Measurements from ENCODE around the gene SLC34A1.
A peak's percentile ranks its signal among the peaks of the same experiment; 100 is the strongest.

Gene SLC34A1

GRCh38 chr5:177362610-177363507 is 21.4 kb upstream of the SLC34A1 start:
- peak overlapping the region; percentile 65 for H3K4me3 ChIP-seq (ENCODE audit: low read depth, low read length)
- peak overlapping the region; percentile 74 for H2AFZ ChIP-seq (ENCODE audit: low read length, unreplicated experiment)
- H3K27me3 ChIP-seq (ENCODE audit: insufficient read depth, low read length): no peaks in the 10 kb centered on the region
- no peak overlapping the region for H3K27ac ChIP-seq (ENCODE audit: low read depth, low read length)
- H3K4me1 ChIP-seq (ENCODE audit: control insufficient read depth, insufficient read depth, low read length, unreplicated experiment): peaks cover 17% of the 10 kb centered on the region
- no peaks in the 10 kb centered on the region for H3K79me2 ChIP-seq (ENCODE audit: control insufficient read depth, insufficient read depth, low read length, unreplicated experiment)
- H3K36me3 ChIP-seq (ENCODE audit: insufficient read depth, low read length): no peaks in the 10 kb centered on the region

GRCh38 chr5:177363565-177363964 is 20.7 kb upstream of the SLC34A1 start:
- peak overlapping the region; percentile 65 for H3K4me3 ChIP-seq (ENCODE audit: low read depth, low read length)
- no peaks in the 10 kb centered on the region for H3K79me2 ChIP-seq (ENCODE audit: control insufficient read depth, insufficient read depth, low read length, unreplicated experiment)
- H3K4me1 ChIP-seq (ENCODE audit: control insufficient read depth, insufficient read depth, low read length, unreplicated experiment): peaks cover 19% of the 10 kb centered on the region
- no peak overlapping the region for H3K27ac ChIP-seq (ENCODE audit: low read depth, low read length)
- peak overlapping the region; percentile 74 for H2AFZ ChIP-seq (ENCODE audit: low read length, unreplicated experiment)
- no peaks in the 10 kb centered on the region for H3K27me3 ChIP-seq (ENCODE audit: insufficient read depth, low read length)
- no peaks in the 10 kb centered on the region for H3K36me3 ChIP-seq (ENCODE audit: insufficient read depth, low read length)

- Histone ChIP-seq H3K36me3 (ENCODE audit: insufficient read depth, low read length) (no peaks in the 10 kb centered on the region), H2AFZ (ENCODE audit: low read length, unreplicated experiment) (no peak overlapping the region), H3K27me3 (ENCODE audit: insufficient read depth, low read length) (no peaks in the 10 kb centered on the region), H3K4me3 (ENCODE audit: low read depth, low read length) (no peak overlapping the region), H3K27ac (ENCODE audit: low read depth, low read length) (no peak overlapping the region), H3K4me1 (ENCODE audit: control insufficient read depth, insufficient read depth, low read length, unreplicated experiment) (peaks cover 19% of the 10 kb centered on the region), H3K79me2 (ENCODE audit: control insufficient read depth, insufficient read depth, low read length, unreplicated experiment) (no peaks in the 10 kb centered on the region)
These were observed 19.9 kb upstream of the SLC34A1 start for GRCh38 chr5:177364159-177364962.

- no peak overlapping the region for H2AFZ ChIP-seq (ENCODE audit: low read length, unreplicated experiment)
- H3K27me3 ChIP-seq (ENCODE audit: insufficient read depth, low read length): no peaks in the 10 kb centered on the region
- peaks cover 19% of the 10 kb centered on the region for H3K4me1 ChIP-seq (ENCODE audit: control insufficient read depth, insufficient read depth, low read length, unreplicated experiment)
- H3K36me3 ChIP-seq (ENCODE audit: insufficient read depth, low read length): no peaks in the 10 kb centered on the region
- H3K4me3 ChIP-seq (ENCODE audit: low read depth, low read length): peak overlapping the region; percentile 74
- no peak overlapping the region for H3K27ac ChIP-seq (ENCODE audit: low read depth, low read length)
- H3K79me2 ChIP-seq (ENCODE audit: control insufficient read depth, insufficient read depth, low read length, unreplicated experiment): no peaks in the 10 kb centered on the region
These were observed 18.2 kb upstream of the SLC34A1 start for GRCh38 chr5:177365845-177366527.

GRCh38 chr5:177366528-177367322 is 17.5 kb upstream of the SLC34A1 start:
- Histone ChIP-seq H3K27ac (ENCODE audit: low read depth, low read length) (no peak overlapping the region), H3K4me1 (ENCODE audit: control insufficient read depth, insufficient read depth, low read length, unreplicated experiment) (peaks cover 22% of the 10 kb centered on the region), H2AFZ (ENCODE audit: low read length, unreplicated experiment) (peak overlapping the region; percentile 86)

GRCh38 chr5:177367323-177367848 is 16.8 kb upstream of the SLC34A1 start:
- H2AFZ ChIP-seq (ENCODE audit: low read length, unreplicated experiment): peak overlapping the region; percentile 80
- no peaks in the 10 kb centered on the region for H3K27me3 ChIP-seq (ENCODE audit: insufficient read depth, low read length)
- no peaks in the 10 kb centered on the region for H3K79me2 ChIP-seq (ENCODE audit: control insufficient read depth, insufficient read depth, low read length, unreplicated experiment)
- H3K4me3 ChIP-seq (ENCODE audit: low read depth, low read length): peak overlapping the region; percentile 74
- no peaks in the 10 kb centered on the region for H3K36me3 ChIP-seq (ENCODE audit: insufficient read depth, low read length)
- H3K4me1 ChIP-seq (ENCODE audit: control insufficient read depth, insufficient read depth, low read length, unreplicated experiment): peaks cover 27% of the 10 kb centered on the region
- no peak overlapping the region for H3K27ac ChIP-seq (ENCODE audit: low read depth, low read length)

More at GRCh38 chr5:177366528-177367322, 17.5 kb upstream of the SLC34A1 start:
- Histone ChIP-seq H3K4me3 (ENCODE audit: low read depth, low read length) (peak overlapping the region; percentile 74), H3K36me3 (ENCODE audit: insufficient read depth, low read length) (no peaks in the 10 kb centered on the region), H3K79me2 (ENCODE audit: control insufficient read depth, insufficient read depth, low read length, unreplicated experiment) (no peaks in the 10 kb centered on the region), H3K27me3 (ENCODE audit: insufficient read depth, low read length) (no peaks in the 10 kb centered on the region)

- Histone ChIP-seq H2AFZ (ENCODE audit: low read length, unreplicated experiment) (no peak overlapping the region), H3K36me3 (ENCODE audit: insufficient read depth, low read length) (no peaks in the 10 kb centered on the region), H3K4me1 (ENCODE audit: control insufficient read depth, insufficient read depth, low read length, unreplicated experiment) (peaks cover 27% of the 10 kb centered on the region), H3K27me3 (ENCODE audit: insufficient read depth, low read length) (no peaks in the 10 kb centered on the region), H3K79me2 (ENCODE audit: control insufficient read depth, insufficient read depth, low read length, unreplicated experiment) (no peaks in the 10 kb centered on the region), H3K4me3 (ENCODE audit: low read depth, low read length) (peak overlapping the region; percentile 74), H3K27ac (ENCODE audit: low read depth, low read length) (no peak overlapping the region)
These were observed 16.0 kb upstream of the SLC34A1 start for GRCh38 chr5:177367981-177368868.

- Histone ChIP-seq H3K79me2 (ENCODE audit: control insufficient read depth, insufficient read depth, low read length, unreplicated experiment) (no peaks in the 10 kb centered on the region), H2AFZ (ENCODE audit: low read length, unreplicated experiment) (no peak overlapping the region), H3K36me3 (ENCODE audit: insufficient read depth, low read length) (no peaks in the 10 kb centered on the region), H3K4me3 (ENCODE audit: low read depth, low read length) (no peak overlapping the region), H3K27ac (ENCODE audit: low read depth, low read length) (no peak overlapping the region), H3K27me3 (ENCODE audit: insufficient read depth, low read length) (no peaks in the 10 kb centered on the region), H3K4me1 (ENCODE audit: control insufficient read depth, insufficient read depth, low read length, unreplicated experiment) (peaks cover 26% of the 10 kb centered on the region)
These were observed 15.2 kb upstream of the SLC34A1 start for GRCh38 chr5:177368869-177369644.

All from ACC112 (cell line).